SK-N-SH (cell line): ENCODE results near the gene LAMC2. TPM values are rescaled to one million over a fixed set of nuclear protein-coding genes. Genes with fewer than 3 reads are reported as not detected.

Source experiments
- CTCF ChIA-PET: fragments of 300-600, 350-600 bp; formaldehyde crosslinking; extraction: SDS; loops from one replicate; lab custom pipeline; 2021; lab: Yijun Ruan, JAX
- POLR2A ChIA-PET: fragments of 350-600 bp; sonication (Branson Sonifier 250); formaldehyde crosslinking; extraction: SDS; loops from one replicate; lab custom pipeline; 2020; ENCODE audit warnings: antibody characterized with exemption, inconsistent platforms; lab: Yijun Ruan, JAX
- DNase-seq: peaks from one replicate; pipeline ENCODE4 v3.0.0; 2012
- H2AFZ ChIP-seq: fragments of 200-600 bp; sonication (generic); 2 replicates; pipeline ENCODE4 v1.8.1; 2016; ENCODE audit warnings: antibody characterized with exemption, mild to moderate bottlenecking, low read depth
- H3F3A ChIP-seq: fragments of 200-600 bp; sonication (generic); replicated peaks from 2 replicates; pipeline ENCODE3; 2016; ENCODE audit warnings: antibody characterized with exemption, mild to moderate bottlenecking; ENCODE audit not compliant: insufficient read depth
- H3K27ac ChIP-seq, 2 experiments: fragments of 200-500 bp in 1 of 2; fragments of 200-600 bp in 1 of 2; sonication (Bioruptor generic) in 1 of 2; sonication (generic), shearing (Covaris generic) in 1 of 2; 2 replicates each; pipeline versions ENCODE4 v1.5.1 to v1.6.1; 2014 to 2016; ENCODE audit warnings: low read depth in 2 of 2, inconsistent platforms in 1 of 2, low read length in 1 of 2, mild to moderate bottlenecking in 1 of 2, mixed read lengths in 1 of 2
- H3K27me3 ChIP-seq: fragments of 200-600 bp; sonication (generic), shearing (Covaris generic); 2 replicates; pipeline ENCODE4 v1.6.1; 2016; ENCODE audit warnings: mixed run types; ENCODE audit not compliant: insufficient read depth
- H3K36me3 ChIP-seq, 2 experiments: fragments of 200-500 bp in 1 of 2; fragments of 200-600 bp in 1 of 2; sonication (Bioruptor generic) in 1 of 2; sonication (generic) in 1 of 2; replicated peaks in 1 of 2; 2 replicates each; pipeline versions ENCODE3 to v1.5.1; 2014 to 2016; ENCODE audit warnings: low read length in 1 of 2, mild to moderate bottlenecking in 1 of 2; ENCODE audit not compliant: insufficient read depth in 2 of 2, control insufficient read depth in 1 of 2
- H3K4me1 ChIP-seq, 2 experiments: fragments of 200-500 bp in 1 of 2; fragments of 200-600 bp in 1 of 2; sonication (Bioruptor generic) in 1 of 2; sonication (generic), shearing (Covaris generic) in 1 of 2; 2 replicates each; pipeline versions ENCODE4 v1.5.1 to v1.6.1; 2014 to 2016; ENCODE audit warnings: low read depth in 1 of 2, low read length in 1 of 2, mixed run types in 1 of 2; ENCODE audit not compliant: insufficient read depth in 2 of 2, control insufficient read depth in 1 of 2
- H3K4me2 ChIP-seq: fragments of 200-600 bp; sonication (generic), shearing (Covaris generic); 2 replicates; pipeline ENCODE4 v1.6.1; 2017; ENCODE audit warnings: mixed run types
- H3K4me3 ChIP-seq, 2 experiments: fragments of 200-500 bp in 1 of 2; fragments of 200-600 bp in 1 of 2; sonication (Bioruptor generic) in 1 of 2; sonication (generic), shearing (Covaris generic) in 1 of 2; 2 replicates each; pipeline versions ENCODE4 v1.5.1 to v1.8.1; 2014 to 2016; ENCODE audit warnings: low read depth in 2 of 2, inconsistent platforms in 1 of 2, low read length in 1 of 2, mild to moderate bottlenecking in 1 of 2, mixed read lengths in 1 of 2, moderate library complexity in 1 of 2
- H3K79me2 ChIP-seq: fragments of 200-600 bp; sonication (generic); 2 replicates; pipeline ENCODE4 v1.8.1; 2017; ENCODE audit warnings: mild to moderate bottlenecking; ENCODE audit not compliant: insufficient read depth
- H3K9ac ChIP-seq: fragments of 200-600 bp; sonication (generic); 2 replicates; pipeline ENCODE4 v1.6.1; 2017; ENCODE audit warnings: mixed run types
- H3K9me2 ChIP-seq: fragments of 200-600 bp; sonication (generic); 2 replicates; pipeline ENCODE4 v1.6.1; 2017; ENCODE audit warnings: mixed run types
- H3K9me3 ChIP-seq: fragments of 200-600 bp; sonication (generic); 2 replicates; pipeline ENCODE4 v1.6.1; 2017; ENCODE audit warnings: mixed run types, mild to moderate bottlenecking, moderate library complexity
- H4K20me1 ChIP-seq: fragments of 200-600 bp; sonication (generic); 2 replicates; pipeline ENCODE4 v1.6.1; 2017; ENCODE audit warnings: mild to moderate bottlenecking, mixed run types; ENCODE audit not compliant: insufficient read depth
- EZH2phosphoT487 ChIP-seq: fragments of 200-600 bp; sonication (generic); IDR thresholded peaks from 2 replicates; pipeline ENCODE4 v1.6.1; 2017; ENCODE audit warnings: low read depth, mixed run types, mild to moderate bottlenecking, antibody characterized with exemption, moderate library complexity, borderline replicate concordance
- FOSL2 ChIP-seq: IDR thresholded peaks from 2 replicates; pipeline ENCODE4 v1.4.0; 2012; ENCODE audit warnings: low read depth, mild to moderate bottlenecking, moderate library complexity, borderline replicate concordance
- IRF3 ChIP-seq: fragments of 150-350 bp; IDR thresholded peaks from 2 replicates; pipeline ENCODE4 v1.6.1; 2016; ENCODE audit warnings: mild to moderate bottlenecking, low read depth, low read length
- JUND ChIP-seq: IDR thresholded peaks from 2 replicates; pipeline ENCODE4 v1.4.0; 2012
- MEF2A ChIP-seq: IDR thresholded peaks from 2 replicates; pipeline ENCODE4 v1.4.0; 2012; ENCODE audit warnings: low read depth, borderline replicate concordance
- NFIC ChIP-seq: IDR thresholded peaks from 2 replicates; pipeline ENCODE4 v1.4.0; 2012; ENCODE audit warnings: borderline replicate concordance
- PBX3 ChIP-seq: IDR thresholded peaks from 2 replicates; pipeline ENCODE4; 2012
- REST ChIP-seq: IDR thresholded peaks from 2 replicates; pipeline ENCODE4 v1.6.1; 2012; ENCODE audit warnings: mild to moderate bottlenecking, low read depth, low read length, moderate library complexity
- RXRA ChIP-seq: IDR thresholded peaks from 2 replicates; pipeline ENCODE4 v1.4.0; 2012; ENCODE audit warnings: low read depth, mild to moderate bottlenecking, borderline replicate concordance
- TEAD4 ChIP-seq: IDR thresholded peaks from 2 replicates; pipeline ENCODE4 v1.4.0; 2012; ENCODE audit warnings: mild to moderate bottlenecking, borderline replicate concordance; ENCODE audit not compliant: insufficient read depth
- WGBS: methylation state at CpG from one replicate; pipeline ENCODE4 v1.1.6; 2017; ENCODE audit warnings: low lambda C conversion rate; 5-methylcytosine and 5-hydroxymethylcytosine counted together
- polyA plus RNA-seq, 3 experiments: library from polyadenylated mRNA; depleted of rRNA; stranded (reverse); fragments of >200 nt; gene quantifications; 2 replicates each; pipeline ENCODE4 v1.2.3, GENCODE V29; 2012
- TF ChIP-seq, protein P1 (sequence below): IDR thresholded peaks from 2 replicates; pipeline ENCODE4 v1.4.0; 2012; ENCODE audit warnings: low read depth, borderline replicate concordance

The LAMC2 gene
- polyA plus RNA-seq, 1 of the 3 experiments (the other 2 are of a cell fraction): 0.15 TPM

GRCh38 chr1:183236158-183236725, 50.2 kb downstream of the LAMC2 start:
- Histone ChIP-seq H3K27ac (no peak overlapping the region; a peak in 1 of 4 replicates), H3K4me1 (peaks cover 6 to 23% of the 10 kb centered on the region in 2 experiments; a peak in 2 of 4 replicates), H4K20me1 (no peaks in the 10 kb centered on the region), H3K9me3 (no peaks in the 10 kb centered on the region), H3K4me3 (no peak overlapping the region)
- no peak for TF ChIP-seq IRF3
- TF ChIP-seq RXRA: no peak
- TF ChIP-seq EZH2phosphoT487: no peak
- no peak for TF ChIP-seq JUND
- TF ChIP-seq, protein P1, sequence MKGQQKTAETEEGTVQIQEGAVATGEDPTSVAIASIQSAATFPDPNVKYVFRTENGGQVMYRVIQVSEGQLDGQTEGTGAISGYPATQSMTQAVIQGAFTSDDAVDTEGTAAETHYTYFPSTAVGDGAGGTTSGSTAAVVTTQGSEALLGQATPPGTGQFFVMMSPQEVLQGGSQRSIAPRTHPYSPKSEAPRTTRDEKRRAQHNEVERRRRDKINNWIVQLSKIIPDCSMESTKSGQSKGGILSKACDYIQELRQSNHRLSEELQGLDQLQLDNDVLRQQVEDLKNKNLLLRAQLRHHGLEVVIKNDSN: no peak
- no peak for TF ChIP-seq NFIC
- TF ChIP-seq, all 33 proteins: peak for 0
- CTCF ChIA-PET: interaction anchor here (2.7 to 6.7 kb wide), 2 partner anchors 7 to 12 kb away, joined by 10 to 37 read pairs; no protein-coding TSS in a partner anchor
- Histone ChIP-seq H3K9me2 (no peaks in the 10 kb centered on the region), H3F3A (peaks cover 30% of the 10 kb centered on the region), H3K27me3 (no peaks in the 10 kb centered on the region), H3K9ac (no peak overlapping the region), H3K36me3 (no peaks in the 10 kb centered on the region), H3K79me2 (no peaks in the 10 kb centered on the region), H2AFZ (no peak overlapping the region), H3K4me2 (no peak overlapping the region)
- POLR2A ChIA-PET: no interaction called here
- no peak for DNase-seq
- WGBS: 85% methylated on average over 6 of the region's 6 CpGs

GRCh38 chr1:183237046-183237445, 51.0 kb downstream of the LAMC2 start:
- 97% methylated on average over 2 of the region's 2 CpGs for WGBS
- H3K27me3 ChIP-seq: no peaks in the 10 kb centered on the region
- H3K9ac ChIP-seq: no peak overlapping the region
- peaks cover 30% of the 10 kb centered on the region for H3F3A ChIP-seq
- H2AFZ ChIP-seq: no peak overlapping the region
- H3K4me2 ChIP-seq: no peak overlapping the region
- H3K9me3 ChIP-seq: no peaks in the 10 kb centered on the region
- DNase-seq: no peak
- no peak for TF ChIP-seq FOSL2
- no peak for TF ChIP-seq PBX3
- TF ChIP-seq TEAD4: no peak
- no peak for TF ChIP-seq REST
- no peak for TF ChIP-seq MEF2A
- POLR2A ChIA-PET: no interaction called here
- CTCF ChIA-PET: interaction anchor here (0.9 to 6.7 kb wide), 5 partner anchors 8 to 276 kb away, joined by 3 to 37 read pairs (median 6); no protein-coding TSS in a partner anchor
- no peaks in the 10 kb centered on the region for H4K20me1 ChIP-seq
- H3K79me2 ChIP-seq: no peaks in the 10 kb centered on the region
- no peak overlapping the region for H3K27ac ChIP-seq
- peaks cover 6 to 23% of the 10 kb centered on the region in 2 experiments; a peak in 2 of 4 replicates for H3K4me1 ChIP-seq
- H3K36me3 ChIP-seq: no peaks in the 10 kb centered on the region
- H3K4me3 ChIP-seq: no peak overlapping the region
- H3K9me2 ChIP-seq: no peaks in the 10 kb centered on the region
